H9 (cell line): Measurements from ENCODE around the gene CYBA. TPM values are rescaled to one million over a fixed set of nuclear protein-coding genes. Genes with fewer than 3 reads are reported as not detected.

Experiments used
- DNase-seq: peaks from one replicate; pipeline ENCODE4 v3.0.0-alpha.2; 2017
- H2AFZ ChIP-seq: one replicate; pipeline ENCODE4 v1.6.1; 2013; ENCODE audit warnings: mild to moderate bottlenecking, low read length, control low read depth, moderate library complexity
- H2AK5ac ChIP-seq: 2 replicates; pipeline ENCODE4 v1.6.1; 2013; ENCODE audit warnings: low read length, control low read depth, mixed read lengths; ENCODE audit not compliant: insufficient read length
- H2BK120ac ChIP-seq: one replicate; pipeline ENCODE4 v1.6.1; 2013; ENCODE audit warnings: low read depth, mild to moderate bottlenecking, low read length, control low read depth, inconsistent platforms; ENCODE audit not compliant: poor library complexity, severe bottlenecking
- H2BK12ac ChIP-seq: 2 replicates; pipeline ENCODE4 v1.6.1; 2013; ENCODE audit warnings: low read length, control low read depth, mixed read lengths, low read depth; ENCODE audit not compliant: insufficient read length
- H2BK15ac ChIP-seq: 2 replicates; pipeline ENCODE4 v1.6.1; 2013; ENCODE audit warnings: low read depth, low read length, control low read depth
- H2BK20ac ChIP-seq: one replicate; pipeline ENCODE4 v1.6.1; 2013; ENCODE audit warnings: low read depth, mild to moderate bottlenecking, low read length, control low read depth, inconsistent platforms; ENCODE audit not compliant: poor library complexity, severe bottlenecking
- H2BK5ac ChIP-seq: 2 replicates; pipeline ENCODE4 v1.6.1; 2013; ENCODE audit warnings: low read length, control low read depth, mixed read lengths; ENCODE audit not compliant: insufficient read length
- H3K14ac ChIP-seq: 2 replicates; pipeline ENCODE4 v1.6.1; 2013; ENCODE audit warnings: low read length, control low read depth; ENCODE audit not compliant: insufficient read depth
- H3K18ac ChIP-seq: 2 replicates; pipeline ENCODE4 v1.6.1; 2013; ENCODE audit warnings: low read depth, mild to moderate bottlenecking, mixed read lengths, low read length, control low read depth; ENCODE audit not compliant: insufficient read length
- H3K23ac ChIP-seq: 2 replicates; pipeline ENCODE4 v1.6.1; 2013; ENCODE audit warnings: low read length, control low read depth, mixed read lengths, low read depth; ENCODE audit not compliant: insufficient read length
- H3K23me2 ChIP-seq: 2 replicates; pipeline ENCODE4 v1.6.1; 2013; ENCODE audit warnings: low read depth, mild to moderate bottlenecking, mixed read lengths, low read length, control low read depth; ENCODE audit not compliant: insufficient read length, poor library complexity, severe bottlenecking
- H3K27ac ChIP-seq: 2 replicates; pipeline ENCODE4 v1.5.1; 2013; ENCODE audit warnings: low read length, control low read depth, mixed read lengths, low read depth; ENCODE audit not compliant: insufficient read length
- H3K27me3 ChIP-seq: 2 replicates; pipeline ENCODE4 v1.6.1; 2013; ENCODE audit warnings: low read length, control low read depth, inconsistent platforms; ENCODE audit not compliant: insufficient read depth
- H3K4ac ChIP-seq: 2 replicates; pipeline ENCODE4 v1.6.1; 2013; ENCODE audit warnings: low read depth, mild to moderate bottlenecking, control low read depth, inconsistent platforms, low read length, moderate library complexity
- H3K4me1 ChIP-seq: 2 replicates; pipeline ENCODE4 v1.6.1; 2013; ENCODE audit warnings: low read length, control low read depth, inconsistent platforms; ENCODE audit not compliant: insufficient read depth
- H3K4me2 ChIP-seq: 2 replicates; pipeline ENCODE4 v1.6.1; 2013; ENCODE audit warnings: low read length, control low read depth, mixed read lengths; ENCODE audit not compliant: insufficient read length, insufficient read depth
- H3K56ac ChIP-seq: 2 replicates; pipeline ENCODE4 v1.6.1; 2013; ENCODE audit warnings: low read depth, mild to moderate bottlenecking, mixed read lengths, low read length, control low read depth; ENCODE audit not compliant: insufficient read length
- H3K79me1 ChIP-seq: 2 replicates; pipeline ENCODE4 v1.6.1; 2013; ENCODE audit warnings: low read depth, mild to moderate bottlenecking, moderate library complexity, low read length, control low read depth, inconsistent platforms; ENCODE audit not compliant: insufficient read depth, poor library complexity, severe bottlenecking
- H3K79me2 ChIP-seq: 2 replicates; pipeline ENCODE4 v1.6.1; 2013; ENCODE audit warnings: low read length, control low read depth, inconsistent platforms; ENCODE audit not compliant: insufficient read depth
- H3K9ac ChIP-seq: 2 replicates; pipeline ENCODE4 v1.6.1; 2013; ENCODE audit warnings: low read length, control low read depth, mixed read lengths; ENCODE audit not compliant: insufficient read length; ENCODE audit errors: extremely low read depth
- H3K9me3 ChIP-seq: one replicate; pipeline ENCODE4 v1.6.1; 2013; ENCODE audit warnings: low read depth, low read length, inconsistent platforms; ENCODE audit not compliant: control insufficient read depth
- H3T11ph ChIP-seq: one replicate; pipeline ENCODE4 v1.6.1; 2013; ENCODE audit warnings: mild to moderate bottlenecking, low read length, control low read depth, inconsistent platforms
- H4K20me1 ChIP-seq: one replicate; pipeline ENCODE4 v1.6.1; 2013; ENCODE audit not compliant: control insufficient read depth, insufficient read length, insufficient read depth
- H4K5ac ChIP-seq: 2 replicates; pipeline ENCODE4 v1.6.1; 2013; ENCODE audit warnings: low read depth, mild to moderate bottlenecking, mixed read lengths, low read length, control low read depth; ENCODE audit not compliant: insufficient read length
- H4K8ac ChIP-seq: replicated peaks from 2 replicates; pipeline ENCODE4 v1.6.1; 2013; ENCODE audit warnings: low read length, control low read depth, mixed read lengths, low read depth; ENCODE audit not compliant: insufficient read length
- H4K91ac ChIP-seq: 2 replicates; pipeline ENCODE4 v1.6.1; 2013; ENCODE audit warnings: low read depth, mild to moderate bottlenecking, moderate library complexity, mixed read lengths, low read length, control low read depth; ENCODE audit not compliant: insufficient read length
- H3K27ac Mint-ChIP-seq, 3 experiments: 2 replicates in 2 of 3; 3 replicates in 1 of 3; pipeline ENCODE4 v1.8.0; 2020 to 2021; ENCODE audit warnings: mixed read lengths in 3 of 3, mild to moderate bottlenecking in 1 of 3, moderate library complexity in 1 of 3
- H3K27me3 Mint-ChIP-seq: 2 replicates; pipeline ENCODE4 v1.8.0; 2021; ENCODE audit warnings: low read depth, mild to moderate bottlenecking, moderate library complexity, mixed read lengths
- H3K36me3 Mint-ChIP-seq, 3 experiments: 2 replicates in 2 of 3; 3 replicates in 1 of 3; pipeline ENCODE4 v1.8.0; 2020 to 2021; ENCODE audit warnings: low read depth in 3 of 3, mixed read lengths in 3 of 3; ENCODE audit not compliant: insufficient read depth in 1 of 3
- H3K4me1 Mint-ChIP-seq, 2 experiments: 2 replicates each; pipeline ENCODE4 v1.8.0; 2020; ENCODE audit warnings: mixed read lengths in 2 of 2
- H3K4me3 Mint-ChIP-seq, 2 experiments: 2 replicates in 1 of 2; 3 replicates in 1 of 2; pipeline ENCODE4 v1.8.0; 2020 to 2021; ENCODE audit warnings: mild to moderate bottlenecking in 2 of 2, mixed read lengths in 2 of 2, moderate library complexity in 1 of 2
- H3K9me3 Mint-ChIP-seq, 2 experiments: 2 replicates in 1 of 2; 3 replicates in 1 of 2; pipeline ENCODE4 v1.8.0; 2020; ENCODE audit warnings: mild to moderate bottlenecking in 2 of 2, mixed read lengths in 2 of 2, moderate library complexity in 1 of 2
- WGBS: extraction: QIAGEN DNeasy Blood & Tissue Kit; methylation state at CpG from one replicate; pipeline ENCODE4 v1.1.7; 2013; ENCODE audit warnings: missing lambda C conversion rate, low lambda C conversion rate, mixed read lengths; ENCODE audit not compliant: insufficient read length; ENCODE audit errors: extremely low coverage; 5-methylcytosine and 5-hydroxymethylcytosine counted together
- total RNA-seq: library from RNA; stranded (reverse); gene quantifications from 2 replicates; pipeline ENCODE4 v1.2.1, GENCODE V29; 2021
- TF ChIP-seq, protein P1 (sequence below): fragments of 200-600 bp; sonication (generic); conservative IDR thresholded peaks from 3 replicates; pipeline ENCODE4 v1.8.0; 2021; ENCODE audit warnings: antibody characterized with exemption, mild to moderate bottlenecking

Gene CYBA
- total RNA-seq, 1 experiment from 2014 or later: 153 TPM

DNA sequence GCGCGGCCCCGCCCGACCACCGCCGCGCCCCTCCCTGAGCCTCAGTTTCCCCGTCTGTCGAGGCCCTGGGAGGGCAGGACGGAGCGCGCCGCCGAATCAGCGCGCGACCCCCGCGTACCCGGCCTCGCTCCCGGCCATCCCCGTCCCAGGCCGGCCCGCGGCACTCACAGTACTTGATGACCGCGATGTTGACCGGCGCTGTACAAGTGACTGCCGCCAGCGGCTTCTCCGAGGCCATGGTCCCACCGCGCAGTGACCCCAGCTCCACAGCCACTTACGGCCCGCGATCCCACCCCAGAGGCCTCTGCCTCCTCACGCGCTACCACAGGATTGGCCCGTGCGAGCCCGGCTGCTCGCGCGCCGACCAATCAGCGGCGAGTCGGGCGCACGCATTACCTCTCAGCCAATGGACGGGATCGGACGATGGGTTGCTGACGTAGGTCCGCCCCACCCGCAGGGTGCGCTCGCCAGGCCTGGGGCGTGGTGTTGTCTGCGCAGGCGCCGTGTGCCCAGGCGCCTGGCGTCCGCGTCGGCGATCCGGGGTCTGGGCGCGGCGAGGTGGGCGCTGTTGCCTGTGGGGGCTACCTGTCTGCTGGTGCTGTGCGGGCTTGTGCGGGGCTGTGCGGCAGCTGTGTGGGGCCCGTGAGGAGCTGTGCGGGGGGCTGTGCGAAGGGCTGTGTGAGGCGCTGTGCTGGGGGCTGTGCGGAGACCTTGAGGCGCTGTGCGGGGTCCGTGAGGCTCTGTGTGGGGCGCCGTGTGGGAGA lies 12.2 kb upstream of the CYBA start, which contains the start of gene MVD:
MVD (minus strand) TSS at position 249 of the 764 bp plus-strand sequence; CDS start at position 238, 11 bp downstream.
- TF ChIP-seq, protein P1, sequence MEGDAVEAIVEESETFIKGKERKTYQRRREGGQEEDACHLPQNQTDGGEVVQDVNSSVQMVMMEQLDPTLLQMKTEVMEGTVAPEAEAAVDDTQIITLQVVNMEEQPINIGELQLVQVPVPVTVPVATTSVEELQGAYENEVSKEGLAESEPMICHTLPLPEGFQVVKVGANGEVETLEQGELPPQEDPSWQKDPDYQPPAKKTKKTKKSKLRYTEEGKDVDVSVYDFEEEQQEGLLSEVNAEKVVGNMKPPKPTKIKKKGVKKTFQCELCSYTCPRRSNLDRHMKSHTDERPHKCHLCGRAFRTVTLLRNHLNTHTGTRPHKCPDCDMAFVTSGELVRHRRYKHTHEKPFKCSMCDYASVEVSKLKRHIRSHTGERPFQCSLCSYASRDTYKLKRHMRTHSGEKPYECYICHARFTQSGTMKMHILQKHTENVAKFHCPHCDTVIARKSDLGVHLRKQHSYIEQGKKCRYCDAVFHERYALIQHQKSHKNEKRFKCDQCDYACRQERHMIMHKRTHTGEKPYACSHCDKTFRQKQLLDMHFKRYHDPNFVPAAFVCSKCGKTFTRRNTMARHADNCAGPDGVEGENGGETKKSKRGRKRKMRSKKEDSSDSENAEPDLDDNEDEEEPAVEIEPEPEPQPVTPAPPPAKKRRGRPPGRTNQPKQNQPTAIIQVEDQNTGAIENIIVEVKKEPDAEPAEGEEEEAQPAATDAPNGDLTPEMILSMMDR: no peak
- Mint-ChIP-seq H3K4me3 (peak within 1 kb of the TSS; percentile 91 to 97), H3K27ac (peak within 1 kb of the TSS; percentile 87 to 98 (median 94)), H3K9me3 (no peaks in the 10 kb centered on the region), H3K4me1 (peaks cover 15 to 24% of the 10 kb centered on the region in 2 experiments), H3K36me3 (peaks cover 8 to 18% (median 17%) of the 10 kb centered on the region in 3 experiments; a peak in 6 of 7 replicates), H3K27me3 (no peaks in the 10 kb centered on the region; the same call in 1 of the 2 replicates)
- Histone ChIP-seq H2AK5ac (no peak within 1 kb of the TSS), H3K27me3 (no peaks in the 10 kb centered on the region), H4K91ac (no peak within 1 kb of the TSS), H3T11ph (no peak within 1 kb of the TSS), H3K56ac (no peak within 1 kb of the TSS), H3K23me2 (peaks cover 11% of the 10 kb centered on the region), H2BK5ac (no peak within 1 kb of the TSS), H3K4me1 (peaks cover 3% of the 10 kb centered on the region; the same call in 1 of the 2 replicates), H2BK15ac (no peak within 1 kb of the TSS; the same call in 1 of the 2 replicates), H3K23ac (no peak within 1 kb of the TSS), H3K79me2 (peaks cover 22% of the 10 kb centered on the region; the same call in 1 of the 2 replicates), H4K20me1 (no peaks in the 10 kb centered on the region), H3K27ac (no peak within 1 kb of the TSS), H2BK120ac (no peak within 1 kb of the TSS), H3K79me1 (peaks cover 3% of the 10 kb centered on the region), H3K18ac (peak within 1 kb of the TSS; percentile 56), H4K8ac (no peak within 1 kb of the TSS), H3K9ac (peak within 1 kb of the TSS; percentile 63), H3K4ac (no peak within 1 kb of the TSS), H4K5ac (no peak within 1 kb of the TSS), H2BK12ac (no peak within 1 kb of the TSS), H3K9me3 (no peaks in the 10 kb centered on the region), H2BK20ac (no peak within 1 kb of the TSS), H2AFZ (no peak within 1 kb of the TSS), H3K14ac (peak within 1 kb of the TSS; percentile 55; the same call in 1 of the 2 replicates), H3K4me2 (peak within 1 kb of the TSS; percentile 77)
- WGBS: no CpG with 5 or more reads among the region's 88 CpGs
- DNase-seq: peak; percentile 99
